SHP77 (cell line): ENCODE measurements around the gene FMNL3.
A peak's percentile ranks its signal among the peaks of the same experiment; 100 is the strongest.
"Not testable (repeated sequence)": the region's sequence is repeated elsewhere in the genome, so short reads cannot be mapped to it uniquely, and the experiment has no call there.

Source experiments
- DNase-seq, 2 experiments: peaks; one replicate each; lab custom pipeline; 2025; lab: John Stamatoyannopoulos, UW

Gene FMNL3, protein sequence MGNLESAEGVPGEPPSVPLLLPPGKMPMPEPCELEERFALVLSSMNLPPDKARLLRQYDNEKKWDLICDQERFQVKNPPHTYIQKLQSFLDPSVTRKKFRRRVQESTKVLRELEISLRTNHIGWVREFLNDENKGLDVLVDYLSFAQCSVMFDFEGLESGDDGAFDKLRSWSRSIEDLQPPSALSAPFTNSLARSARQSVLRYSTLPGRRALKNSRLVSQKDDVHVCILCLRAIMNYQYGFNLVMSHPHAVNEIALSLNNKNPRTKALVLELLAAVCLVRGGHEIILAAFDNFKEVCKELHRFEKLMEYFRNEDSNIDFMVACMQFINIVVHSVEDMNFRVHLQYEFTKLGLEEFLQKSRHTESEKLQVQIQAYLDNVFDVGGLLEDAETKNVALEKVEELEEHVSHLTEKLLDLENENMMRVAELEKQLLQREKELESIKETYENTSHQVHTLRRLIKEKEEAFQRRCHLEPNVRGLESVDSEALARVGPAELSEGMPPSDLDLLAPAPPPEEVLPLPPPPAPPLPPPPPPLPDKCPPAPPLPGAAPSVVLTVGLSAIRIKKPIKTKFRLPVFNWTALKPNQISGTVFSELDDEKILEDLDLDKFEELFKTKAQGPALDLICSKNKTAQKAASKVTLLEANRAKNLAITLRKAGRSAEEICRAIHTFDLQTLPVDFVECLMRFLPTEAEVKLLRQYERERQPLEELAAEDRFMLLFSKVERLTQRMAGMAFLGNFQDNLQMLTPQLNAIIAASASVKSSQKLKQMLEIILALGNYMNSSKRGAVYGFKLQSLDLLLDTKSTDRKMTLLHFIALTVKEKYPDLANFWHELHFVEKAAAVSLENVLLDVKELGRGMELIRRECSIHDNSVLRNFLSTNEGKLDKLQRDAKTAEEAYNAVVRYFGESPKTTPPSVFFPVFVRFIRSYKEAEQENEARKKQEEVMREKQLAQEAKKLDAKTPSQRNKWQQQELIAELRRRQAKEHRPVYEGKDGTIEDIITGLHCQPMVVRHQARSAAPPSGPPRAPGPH

DNA sequence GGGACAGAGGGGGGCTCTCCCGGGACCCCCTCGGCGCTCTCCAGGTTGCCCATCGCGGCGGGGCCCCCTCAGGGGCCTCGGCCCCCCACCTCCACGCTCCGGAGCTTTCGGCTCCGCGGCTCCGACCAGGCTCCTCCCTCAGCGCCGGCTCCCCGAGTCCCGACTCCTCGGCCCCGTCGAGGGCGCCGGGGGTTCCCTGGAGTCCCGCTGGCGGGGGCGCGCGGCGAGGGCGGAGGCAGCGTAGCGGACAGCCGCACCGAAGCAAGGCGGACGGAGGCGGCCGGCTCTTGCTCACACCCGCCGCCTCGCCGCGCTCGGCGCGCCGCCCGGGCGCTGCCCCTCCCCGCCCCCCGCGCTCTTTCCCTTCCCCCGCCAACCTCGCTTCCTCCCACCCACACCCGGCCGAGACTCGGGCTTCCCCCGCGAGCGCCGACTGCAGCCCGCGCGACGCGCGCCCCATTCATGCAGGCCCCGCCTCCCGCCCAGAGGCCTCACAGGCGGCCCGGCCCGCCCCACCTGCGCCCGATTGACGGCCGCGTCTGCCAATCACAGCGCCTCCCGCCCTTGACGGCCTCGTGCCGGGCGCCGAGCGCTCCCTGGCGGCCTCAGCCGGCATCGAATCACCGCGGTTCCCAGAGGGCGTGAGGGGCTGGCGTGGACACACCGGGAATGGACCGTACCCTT, at the start of gene FMNL3:
FMNL3 (minus strand) TSS at position 278 of the 684 bp plus-strand sequence; CDS start at position 53, 225 bp downstream.
- peak; percentile 71 to 85 for DNase-seq

DNA sequence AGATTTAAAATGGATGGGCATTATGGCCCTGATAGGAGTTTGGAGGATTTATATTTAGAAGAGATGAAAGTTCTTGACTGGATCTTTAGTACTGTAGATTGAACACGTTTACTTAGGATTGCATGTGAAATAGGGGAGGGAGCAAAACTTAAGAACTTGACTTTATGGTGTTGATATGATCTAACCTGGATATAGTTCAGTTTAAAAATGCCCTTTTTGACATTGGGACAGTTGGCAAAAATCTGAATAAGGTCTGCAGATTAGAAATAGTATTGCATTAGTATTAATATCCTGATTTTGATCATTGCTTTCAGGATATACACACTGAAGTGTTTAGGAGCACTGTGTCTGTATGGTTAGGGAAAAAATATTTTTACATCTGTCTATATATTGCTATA, 43.8 kb upstream of the FMNL3 start:
- no peak for DNase-seq

DNA sequence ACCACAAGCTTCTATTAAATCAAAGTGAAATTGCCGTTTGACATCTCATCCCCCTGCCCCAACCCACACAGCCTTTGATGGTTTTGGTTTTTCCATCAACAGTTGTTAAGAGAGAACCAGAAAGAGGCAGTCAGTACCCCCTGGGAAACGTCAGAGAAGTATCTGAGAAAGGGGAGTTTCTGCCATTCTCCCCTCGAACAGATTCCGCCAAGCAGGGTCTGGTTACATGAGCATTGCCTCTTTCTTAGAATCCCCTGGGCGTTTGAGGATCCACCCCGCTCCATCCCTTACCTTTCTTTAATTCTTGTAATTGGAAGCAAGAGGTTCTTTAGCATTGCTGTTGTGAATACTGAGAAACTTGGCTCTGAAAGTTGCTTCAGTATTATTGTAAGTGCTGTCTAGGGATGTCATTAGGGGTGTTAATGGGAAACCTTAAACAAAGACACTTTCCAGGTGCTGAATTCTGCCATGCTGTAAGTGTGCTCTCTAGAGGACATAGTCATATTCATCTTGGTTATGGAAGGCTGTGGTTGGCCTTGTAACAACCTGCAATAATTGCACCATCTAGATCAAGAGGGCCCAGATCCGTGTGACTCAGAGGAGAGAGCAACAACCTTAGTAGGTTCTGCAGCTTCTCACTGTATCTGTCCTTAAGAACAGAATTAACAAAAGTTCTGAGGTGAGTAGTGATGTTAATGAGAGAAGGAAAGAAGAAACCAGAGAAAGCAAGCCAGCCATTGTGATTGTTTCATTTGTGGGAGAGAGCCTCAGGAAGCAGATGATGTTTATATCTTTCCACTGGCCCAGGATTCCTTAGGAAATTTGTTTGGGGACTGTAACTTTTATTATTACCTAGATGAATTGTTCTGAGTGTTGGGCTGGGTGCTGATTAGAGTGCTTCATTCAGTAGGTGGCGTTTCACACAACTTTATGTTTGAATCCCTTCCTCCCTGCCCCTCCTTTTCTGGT, 43.1 kb upstream of the FMNL3 start:
- no peak for DNase-seq

DNA sequence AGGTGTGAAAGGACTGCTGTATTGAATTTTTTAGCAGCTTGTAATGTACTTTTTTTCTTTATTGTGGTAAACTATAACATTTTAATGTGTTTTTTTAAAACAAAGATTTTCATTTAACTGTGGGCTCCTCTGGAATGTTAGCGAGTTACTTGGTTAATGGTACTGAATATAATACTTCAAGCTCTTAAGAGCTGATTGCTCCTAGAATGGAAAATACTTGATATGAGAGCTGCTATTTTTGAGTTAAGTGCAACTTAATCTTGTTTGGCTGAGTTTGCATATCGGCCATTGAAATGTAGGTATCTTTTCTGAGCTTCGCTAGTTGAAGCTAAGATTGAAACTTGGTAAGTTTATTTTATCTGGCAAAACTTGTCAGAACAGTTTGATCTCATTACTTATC, 41.6 kb upstream of the FMNL3 start:
- DNase-seq = no peak

DNA sequence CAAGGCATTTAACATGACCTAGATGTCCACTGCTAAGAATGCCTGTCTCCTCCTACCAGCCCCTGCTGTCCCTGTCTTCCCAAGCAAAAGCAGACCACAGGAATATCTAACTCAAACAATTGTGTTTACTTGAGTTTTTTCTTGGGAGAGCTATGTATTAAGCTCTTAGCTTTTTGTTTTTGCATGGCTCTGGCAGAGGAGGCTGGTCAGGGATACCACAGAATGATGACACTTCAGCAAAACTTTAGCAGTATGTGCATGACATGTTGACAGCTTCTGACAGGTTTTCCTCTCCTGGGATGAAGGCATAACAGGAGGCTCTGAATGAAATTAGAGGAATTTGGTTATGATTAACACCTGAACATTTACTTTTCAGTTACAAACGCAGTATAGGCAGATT, 41.1 kb upstream of the FMNL3 start:
- DNase-seq = no peak

DNA sequence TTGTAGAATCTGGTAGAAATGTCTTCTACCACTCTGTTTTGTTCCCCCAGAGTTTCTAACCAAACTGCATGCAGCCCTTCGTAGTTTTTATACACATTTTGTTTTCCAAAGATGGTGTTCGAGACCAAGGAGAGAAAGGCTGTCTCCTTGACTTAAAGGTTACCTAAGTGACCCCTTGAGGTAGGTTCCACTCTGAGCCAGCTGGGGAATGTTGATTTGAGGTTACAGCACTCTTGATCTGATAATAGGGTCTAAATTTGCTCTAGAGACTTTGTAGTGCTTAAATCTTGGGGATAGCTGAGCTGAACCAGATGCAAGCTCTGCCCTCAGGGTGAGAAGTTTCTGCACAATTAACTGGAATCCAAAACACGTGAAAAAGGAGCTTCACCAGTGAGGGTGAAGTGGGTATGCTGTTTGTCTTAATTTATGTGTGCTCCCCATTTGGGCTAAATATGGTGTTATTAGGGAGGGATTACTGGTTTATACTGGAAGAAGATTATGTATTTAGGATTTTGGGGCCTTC, 37.2 kb upstream of the FMNL3 start:
- DNase-seq = no peak

DNA sequence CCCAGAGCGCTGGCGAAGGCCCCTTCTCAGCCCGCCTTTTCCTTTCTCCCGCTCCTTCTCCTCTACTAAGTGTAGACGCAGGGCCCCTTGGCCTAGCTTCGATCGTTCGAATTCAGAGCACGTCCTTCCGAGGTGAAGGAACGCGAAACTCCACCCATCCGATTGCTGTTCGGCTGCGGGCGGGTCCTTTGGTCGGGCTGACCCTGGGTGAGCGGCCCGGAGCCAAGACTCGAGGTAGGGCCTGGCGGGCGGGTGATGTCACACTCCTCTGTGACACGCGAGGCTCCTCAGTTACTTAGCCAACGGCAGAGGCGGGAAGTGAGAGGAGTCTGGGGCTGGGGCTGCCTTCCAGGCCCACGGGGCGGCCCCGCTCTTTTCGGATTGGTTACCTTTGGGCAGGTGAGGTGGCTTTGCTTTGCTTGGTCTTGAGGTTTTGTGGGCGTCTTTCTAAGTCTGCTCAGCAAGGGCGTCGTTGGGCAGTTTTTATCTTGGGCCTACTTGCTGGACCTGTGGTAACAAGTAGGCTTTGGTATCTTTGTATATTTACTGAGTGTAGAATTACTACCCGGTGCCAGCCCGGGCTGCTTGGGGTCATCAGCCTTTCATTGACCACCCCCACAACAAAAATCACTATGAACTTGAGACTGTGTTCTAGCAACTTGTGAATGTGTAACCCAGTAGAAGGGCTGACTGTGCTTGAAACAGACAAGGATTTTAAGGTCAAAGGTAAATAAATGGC, 34.8 kb upstream of the FMNL3 start:
- peak; percentile 22 to 69 for DNase-seq

DNA sequence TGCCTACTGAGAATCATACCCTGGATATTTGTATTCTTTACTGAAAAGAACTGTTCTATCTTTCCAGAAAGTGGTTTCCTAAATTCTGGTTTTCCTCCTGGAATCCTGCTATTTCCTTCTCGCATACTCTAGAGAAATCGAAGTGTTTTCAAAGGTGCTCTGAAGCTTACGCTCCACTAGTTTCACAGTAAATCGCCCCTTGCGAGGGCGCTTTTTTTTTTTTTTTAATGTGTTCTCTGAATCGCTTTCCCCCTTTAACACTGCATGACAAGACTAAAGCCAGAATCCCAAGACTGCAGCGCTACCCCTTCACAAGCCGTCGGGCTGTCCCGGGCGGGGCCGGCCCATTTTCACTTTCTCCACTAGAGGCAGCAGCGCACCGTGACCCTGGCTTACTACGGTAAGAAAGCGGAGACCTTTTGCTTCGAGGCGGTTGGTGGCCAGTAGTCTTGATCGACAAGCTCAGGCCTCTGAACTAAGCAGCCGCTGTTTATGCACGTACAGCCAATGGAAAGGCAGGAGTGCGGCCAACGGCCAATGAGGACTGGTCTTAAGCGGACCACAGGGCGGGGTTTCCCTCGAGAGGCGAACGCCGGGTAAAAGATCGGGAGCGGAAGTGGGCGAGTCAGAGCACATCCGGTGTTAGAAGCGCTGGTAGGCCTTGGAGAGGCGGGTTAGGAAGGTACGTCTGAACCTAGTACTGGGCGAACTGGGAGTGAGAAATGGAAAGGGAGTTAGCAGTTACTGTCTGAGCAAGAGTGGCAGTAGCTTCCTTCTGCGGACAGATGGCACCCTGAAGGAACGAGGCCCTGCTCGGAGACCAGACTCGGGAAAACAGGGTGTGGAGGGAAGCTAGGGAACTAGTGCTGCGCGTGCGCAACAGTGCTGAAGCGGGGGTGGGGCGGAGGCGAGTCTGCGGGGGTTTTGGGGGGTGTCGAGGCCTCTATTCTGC, 34.0 kb upstream of the FMNL3 start, which contains the start of gene TMBIM6:
TMBIM6 (plus strand) TSS at position 628 of the 952 bp plus-strand sequence. CDS start 10,937 bp downstream, outside the sequence.
- DNase-seq = peak; percentile 99 to 100

DNA sequence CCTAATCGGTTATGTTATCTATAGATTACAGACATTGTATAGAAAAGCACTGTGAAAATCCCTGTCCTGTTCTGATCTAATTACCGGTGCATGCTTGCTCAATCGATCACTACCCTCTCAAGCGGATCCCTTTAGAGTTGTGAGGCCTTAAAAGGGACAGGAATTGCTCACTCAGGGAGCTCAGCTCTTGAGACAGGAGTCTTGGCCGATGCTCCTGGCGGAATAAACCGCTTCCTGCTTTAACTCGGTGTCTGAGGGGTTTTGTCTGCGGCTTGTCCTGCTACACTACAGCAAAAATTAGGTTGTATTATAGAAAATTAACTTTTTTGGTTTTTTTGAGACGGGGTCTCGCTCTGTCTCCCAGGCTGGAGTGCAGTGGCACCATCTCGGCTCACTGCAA, 33.1 kb upstream of the FMNL3 start:
- DNase-seq = not testable (repeated sequence)

DNA sequence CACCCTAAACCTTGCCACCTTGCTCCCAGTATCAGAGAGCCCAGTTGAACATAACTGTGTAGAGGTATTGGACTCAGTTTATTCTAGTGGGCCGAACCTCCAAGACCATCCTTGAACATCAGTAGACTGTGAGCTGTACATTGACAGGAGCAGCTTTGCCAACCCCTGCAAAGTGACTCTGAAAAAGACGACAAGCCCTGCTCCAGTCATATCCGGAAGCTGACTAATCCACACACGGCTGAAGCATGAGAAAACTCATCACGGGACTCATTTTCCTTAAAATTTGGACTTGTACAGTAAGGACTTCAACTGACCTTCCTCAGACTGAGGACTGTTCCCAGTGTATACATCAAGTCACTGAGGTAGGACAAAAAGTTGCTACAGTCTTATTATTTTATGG, 31.5 kb upstream of the FMNL3 start:
- DNase-seq = not testable (repeated sequence)

DNA sequence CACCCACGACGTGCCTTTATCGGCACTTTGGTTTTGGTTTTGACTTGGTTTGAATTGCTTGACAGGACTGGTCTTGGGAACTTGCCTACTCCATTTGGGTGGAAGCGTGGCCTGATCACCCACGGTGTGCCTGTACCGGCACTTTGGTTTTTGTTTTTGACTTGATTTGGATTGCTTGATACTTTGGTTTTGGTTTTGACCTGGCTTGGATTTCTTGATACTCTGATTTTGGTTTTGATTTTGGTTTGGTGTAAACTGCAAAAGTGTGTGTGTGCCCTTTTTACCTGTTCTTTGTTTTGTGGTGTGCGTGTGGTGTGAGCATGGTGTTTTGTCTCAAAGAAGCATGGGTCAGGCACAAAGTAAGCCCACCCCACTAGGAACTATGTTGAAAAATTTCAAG, 27.7 kb upstream of the FMNL3 start:
- DNase-seq = not testable (repeated sequence)

DNA sequence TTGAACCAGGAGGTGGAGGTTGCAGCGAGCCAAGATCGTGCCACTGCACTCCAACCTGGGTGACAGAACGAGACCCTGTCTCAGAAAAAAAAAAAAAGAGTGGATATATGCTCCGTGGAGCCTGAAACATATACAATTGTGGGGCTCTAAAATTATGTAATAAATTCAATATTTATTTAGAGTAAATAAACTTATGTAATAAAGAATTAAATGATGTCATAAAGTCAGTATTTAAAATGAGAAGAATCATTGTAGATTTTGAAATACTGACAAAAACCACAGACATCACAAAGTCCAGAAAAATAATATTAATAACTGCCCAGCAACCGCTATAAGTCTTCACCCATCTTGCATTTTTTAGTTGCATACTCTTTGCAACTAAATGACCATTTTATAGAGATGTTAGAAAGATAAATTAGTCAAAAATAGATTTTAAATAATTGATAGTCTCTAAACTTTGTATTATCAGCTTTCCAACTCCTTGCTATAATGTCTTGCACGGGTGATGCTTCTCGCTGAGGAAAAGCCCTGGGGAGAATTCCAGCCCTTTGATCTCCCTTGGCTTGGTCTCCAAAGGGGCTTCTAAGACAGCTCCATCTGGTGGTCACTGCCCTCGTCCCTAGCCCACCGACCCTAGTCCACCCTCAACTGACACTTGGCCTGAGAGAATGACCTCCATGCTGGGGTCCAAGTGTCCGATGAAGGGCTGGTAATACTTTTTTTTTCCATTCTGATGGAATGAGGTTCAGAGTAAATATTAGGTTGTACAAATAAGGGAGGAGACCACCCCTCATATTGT, 26.2 kb upstream of the FMNL3 start:
- no peak for DNase-seq

DNA sequence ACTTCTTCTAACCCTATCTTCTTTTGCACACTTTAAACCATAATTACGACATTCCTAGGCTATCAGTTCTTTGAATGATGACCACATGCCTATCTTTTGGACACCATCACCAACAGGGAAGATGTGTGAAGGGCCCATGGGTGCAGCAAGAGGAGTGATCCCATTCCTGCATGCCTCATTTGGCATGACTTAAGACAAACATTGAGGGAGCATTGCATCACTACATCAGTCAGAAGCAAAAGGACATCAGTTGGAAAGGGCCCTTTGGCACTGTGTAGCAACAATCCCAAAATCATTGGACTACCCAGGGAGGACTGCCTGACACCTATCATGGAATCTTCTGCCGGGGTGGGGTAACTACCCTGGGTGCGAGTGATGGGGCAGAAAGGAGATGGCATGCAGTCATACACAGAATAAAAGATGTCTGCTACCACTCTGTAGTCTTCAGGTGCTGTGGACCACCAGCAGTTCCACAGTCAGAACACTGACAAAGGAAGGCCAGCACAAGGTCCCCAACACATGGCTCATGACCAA, 23.4 kb upstream of the FMNL3 start:
- no peak for DNase-seq

DNA sequence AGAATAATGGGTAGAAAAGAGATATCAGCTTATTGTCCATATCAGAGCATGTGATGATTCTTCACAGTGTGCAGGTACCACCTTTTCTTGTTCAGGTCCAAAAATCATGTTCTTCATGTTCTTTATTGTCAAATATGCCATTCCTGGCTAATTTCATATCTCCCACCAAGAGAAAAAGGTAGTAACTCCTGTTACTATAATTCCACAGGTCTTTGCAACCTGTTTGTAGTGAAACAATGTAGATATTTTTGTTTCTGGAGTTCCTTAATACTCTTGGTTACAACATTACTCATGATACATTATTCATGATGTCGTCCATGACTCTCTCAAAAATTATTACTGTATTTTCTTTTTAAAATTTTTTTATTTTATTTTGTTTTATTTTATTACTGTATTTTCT, 22.8 kb upstream of the FMNL3 start:
- no peak for DNase-seq

DNA sequence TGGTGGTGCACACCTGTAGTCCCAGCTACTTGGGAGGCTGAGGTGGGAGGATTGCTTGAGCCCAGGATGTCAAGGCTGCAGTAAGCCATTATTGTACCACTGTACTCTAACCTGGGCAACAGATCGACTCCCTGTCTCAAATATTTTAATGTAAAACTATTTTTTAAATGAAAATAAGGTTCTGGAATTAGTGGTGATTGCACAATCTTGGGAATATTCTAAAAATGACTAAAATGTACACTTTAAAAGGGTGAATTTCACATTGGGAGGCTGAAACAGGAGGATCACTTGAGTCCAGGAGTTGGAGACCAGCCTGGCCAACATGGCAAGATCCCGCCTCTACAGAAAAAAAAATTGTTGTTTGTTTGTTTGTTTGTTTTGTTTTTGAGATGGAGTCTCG, 21.2 kb upstream of the FMNL3 start:
- DNase-seq = no peak

DNA sequence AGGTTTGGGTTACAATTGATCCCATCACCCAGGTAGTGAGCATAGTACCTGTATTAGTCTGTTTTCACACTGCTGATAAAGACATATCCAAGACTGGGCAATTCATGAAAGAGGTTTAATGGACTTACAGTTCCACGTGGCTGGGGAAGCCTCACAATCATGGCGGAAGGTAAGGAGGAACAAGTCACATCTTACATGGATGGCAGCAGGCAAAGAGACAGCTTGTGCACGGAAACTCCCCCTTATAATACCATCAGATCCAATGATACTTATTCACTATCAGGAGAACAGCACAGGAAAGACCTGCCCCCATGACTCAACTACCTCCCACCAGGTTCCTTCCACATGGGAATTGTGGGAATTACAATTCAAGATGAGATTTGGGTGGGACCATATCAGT, 14.2 kb upstream of the FMNL3 start:
- not testable (repeated sequence) for DNase-seq

DNA sequence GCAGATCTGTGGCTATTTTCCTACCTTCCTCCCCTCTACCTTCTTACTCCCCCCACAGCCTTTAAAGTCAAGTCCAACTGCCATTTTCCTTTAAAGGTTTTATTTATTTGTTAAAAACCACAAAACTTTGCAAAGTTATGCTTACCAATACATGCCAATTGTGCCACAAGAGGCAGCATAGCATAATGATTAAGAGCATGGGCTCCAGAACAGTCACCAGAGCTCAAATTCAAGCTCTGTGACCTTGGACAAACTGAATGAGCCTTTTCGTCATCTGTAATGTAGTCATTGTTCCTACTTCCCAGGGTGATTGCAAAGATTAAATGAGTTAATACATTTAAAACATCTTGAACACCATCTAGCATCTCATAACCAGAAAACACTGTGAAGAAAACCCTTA, 13.0 kb upstream of the FMNL3 start:
- no peak for DNase-seq

DNA sequence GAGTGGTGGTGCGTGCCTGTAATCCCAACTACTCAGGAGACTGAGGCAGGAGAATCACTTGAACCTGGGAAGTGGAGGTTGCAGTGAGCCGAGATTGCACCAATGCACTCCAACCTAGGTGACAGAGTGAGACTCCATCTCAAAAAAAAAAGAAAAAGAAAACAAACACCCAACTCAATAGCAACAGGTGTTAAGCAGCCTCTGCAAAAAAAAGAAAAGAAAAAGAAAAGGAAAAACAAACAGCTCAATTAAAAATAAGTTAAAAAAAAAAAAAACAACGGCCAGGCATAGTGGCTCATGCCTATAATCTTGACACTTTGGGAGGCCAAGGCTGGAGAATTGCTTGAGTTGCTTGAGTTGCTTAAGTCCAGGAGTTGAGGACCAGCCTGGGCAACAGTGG, 10.6 kb upstream of the FMNL3 start:
- DNase-seq = not testable (repeated sequence)
